Loucy (cell line): ENCODE results near the gene SMAD3.

Experiments used
- H2AFZ ChIP-seq: fragments of 200-600 bp; sonication (generic); 2 replicates; pipeline ENCODE4 v1.6.0; 2016; ENCODE audit warnings: antibody characterized with exemption, mild to moderate bottlenecking, low read length, moderate library complexity
- H3F3A ChIP-seq: fragments of 200-600 bp; 2 replicates; pipeline ENCODE4 v1.6.0; 2016; ENCODE audit warnings: antibody characterized with exemption, low read depth, mild to moderate bottlenecking
- H3K27me3 ChIP-seq: fragments of 200-600 bp; sonication (generic); 2 replicates; pipeline ENCODE4 v1.6.1; 2014; ENCODE audit warnings: low read length, mild to moderate bottlenecking; ENCODE audit not compliant: insufficient read depth, poor library complexity, severe bottlenecking
- H3K36me3 ChIP-seq: fragments of 200-600 bp; sonication (generic); 2 replicates; pipeline ENCODE4 v1.6.1; 2016; ENCODE audit warnings: low read length; ENCODE audit not compliant: insufficient read depth
- H3K4me1 ChIP-seq: fragments of 200-600 bp; sonication (generic); 2 replicates; pipeline ENCODE4 v1.5.1; 2014; ENCODE audit warnings: low read length, mild to moderate bottlenecking; ENCODE audit not compliant: insufficient read depth, poor library complexity, severe bottlenecking
- H3K4me2 ChIP-seq: fragments of 200-600 bp; sonication (generic); 2 replicates; pipeline ENCODE4 v1.6.0; 2014; ENCODE audit warnings: antibody characterized with exemption, low read length, low read depth, mild to moderate bottlenecking; ENCODE audit not compliant: poor library complexity, severe bottlenecking
- H3K4me3 ChIP-seq: fragments of 200-600 bp; sonication (generic); 2 replicates; pipeline ENCODE4 v1.5.1; 2014; ENCODE audit warnings: low read length, mild to moderate bottlenecking, mixed read lengths; ENCODE audit not compliant: poor library complexity, severe bottlenecking
- H3K79me2 ChIP-seq: fragments of 200-600 bp; sonication (generic); 2 replicates; pipeline ENCODE4 v1.6.1; 2014; ENCODE audit warnings: low read length; ENCODE audit not compliant: insufficient read depth
- H3K9ac ChIP-seq: fragments of 200-600 bp; sonication (generic); 2 replicates; pipeline ENCODE4 v1.6.0; 2014; ENCODE audit warnings: mild to moderate bottlenecking, low read depth, low read length, moderate library complexity; ENCODE audit not compliant: poor library complexity, severe bottlenecking
- H3K9me2 ChIP-seq: fragments of 200-600 bp; sonication (generic); replicated peaks from 2 replicates; pipeline ENCODE4 v1.6.1; 2016; ENCODE audit warnings: low read depth, low read length, mixed read lengths
- H3K9me3 ChIP-seq: fragments of 200-600 bp; sonication (generic); 2 replicates; pipeline ENCODE4 v1.6.1; 2014; ENCODE audit warnings: mild to moderate bottlenecking, antibody characterized with exemption, low read length, low read depth; ENCODE audit not compliant: insufficient read depth
- H4K20me1 ChIP-seq: fragments of 200-600 bp; sonication (generic); 2 replicates; pipeline ENCODE4 v1.6.0; 2014; ENCODE audit warnings: antibody characterized with exemption, low read length, mild to moderate bottlenecking; ENCODE audit not compliant: insufficient read depth, poor library complexity, severe bottlenecking
- EZH2phosphoT487 ChIP-seq: fragments of 200-600 bp; IDR thresholded peaks from 2 replicates; pipeline ENCODE4 v1.6.1; 2018; ENCODE audit warnings: antibody characterized with exemption, mild to moderate bottlenecking, moderate library complexity, borderline replicate concordance
- TF ChIP-seq, protein P1 (sequence below): fragments of 200-600 bp; sonication (generic); conservative IDR thresholded peaks from 2 replicates; pipeline ENCODE4 v1.5.1; 2014; ENCODE audit warnings: mild to moderate bottlenecking, antibody characterized with exemption, low read length

The SMAD3 gene

DNA sequence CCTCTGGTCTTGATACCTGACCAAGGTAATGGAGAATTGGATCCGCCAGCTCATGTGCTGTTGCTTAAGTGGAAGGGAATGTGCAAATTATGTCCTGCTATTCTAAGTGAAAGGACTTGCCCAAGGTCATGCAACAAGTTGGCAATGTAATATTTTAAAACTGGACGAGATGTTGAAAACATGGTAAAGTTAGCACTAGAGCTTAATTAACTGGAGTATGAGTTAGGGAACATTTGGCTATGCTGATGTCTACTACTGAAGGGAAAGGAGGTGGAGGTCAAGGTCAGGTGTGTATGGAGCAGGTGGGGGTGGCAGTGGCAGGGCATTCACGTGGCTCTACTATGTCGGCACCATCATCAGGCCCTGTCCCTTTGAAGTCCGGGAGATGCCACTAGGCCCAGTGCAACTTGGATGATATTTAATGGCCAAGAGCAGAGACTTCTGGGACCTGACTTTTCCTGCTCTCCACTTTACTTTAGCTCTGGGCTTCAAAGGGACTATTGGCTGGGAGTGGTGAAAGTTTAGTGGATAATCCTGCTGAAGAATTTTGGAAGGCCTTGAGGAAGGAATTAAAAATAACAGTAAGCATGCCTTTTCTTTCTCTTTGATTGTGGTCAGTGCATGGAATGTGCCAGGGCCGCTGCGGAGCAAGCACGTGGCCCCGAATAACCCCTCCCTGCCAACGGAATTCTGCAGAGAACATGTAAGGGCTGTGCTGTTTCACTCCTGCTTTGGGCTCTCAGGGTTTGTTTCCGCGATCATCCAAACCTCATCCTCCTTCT, 14.9 kb downstream of the SMAD3 start:
- H3K9ac ChIP-seq = peak overlapping the region; percentile 72
- TF ChIP-seq, protein P1, sequence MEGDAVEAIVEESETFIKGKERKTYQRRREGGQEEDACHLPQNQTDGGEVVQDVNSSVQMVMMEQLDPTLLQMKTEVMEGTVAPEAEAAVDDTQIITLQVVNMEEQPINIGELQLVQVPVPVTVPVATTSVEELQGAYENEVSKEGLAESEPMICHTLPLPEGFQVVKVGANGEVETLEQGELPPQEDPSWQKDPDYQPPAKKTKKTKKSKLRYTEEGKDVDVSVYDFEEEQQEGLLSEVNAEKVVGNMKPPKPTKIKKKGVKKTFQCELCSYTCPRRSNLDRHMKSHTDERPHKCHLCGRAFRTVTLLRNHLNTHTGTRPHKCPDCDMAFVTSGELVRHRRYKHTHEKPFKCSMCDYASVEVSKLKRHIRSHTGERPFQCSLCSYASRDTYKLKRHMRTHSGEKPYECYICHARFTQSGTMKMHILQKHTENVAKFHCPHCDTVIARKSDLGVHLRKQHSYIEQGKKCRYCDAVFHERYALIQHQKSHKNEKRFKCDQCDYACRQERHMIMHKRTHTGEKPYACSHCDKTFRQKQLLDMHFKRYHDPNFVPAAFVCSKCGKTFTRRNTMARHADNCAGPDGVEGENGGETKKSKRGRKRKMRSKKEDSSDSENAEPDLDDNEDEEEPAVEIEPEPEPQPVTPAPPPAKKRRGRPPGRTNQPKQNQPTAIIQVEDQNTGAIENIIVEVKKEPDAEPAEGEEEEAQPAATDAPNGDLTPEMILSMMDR = no peak
- TF ChIP-seq EZH2phosphoT487 = no peak
- H3F3A ChIP-seq = peaks cover 3% of the 10 kb centered on the region
- H2AFZ ChIP-seq = no peak overlapping the region
- peaks cover 32% of the 10 kb centered on the region for H4K20me1 ChIP-seq
- no peaks in the 10 kb centered on the region for H3K9me2 ChIP-seq
- H3K27me3 ChIP-seq = no peaks in the 10 kb centered on the region
- H3K79me2 ChIP-seq = peaks cover 100% of the 10 kb centered on the region
- no peaks in the 10 kb centered on the region for H3K9me3 ChIP-seq
- peak overlapping the region; percentile 89 for H3K4me2 ChIP-seq
- H3K36me3 ChIP-seq = no peaks in the 10 kb centered on the region
- H3K4me3 ChIP-seq = peak overlapping the region; percentile 23
- H3K4me1 ChIP-seq = peaks cover 90% of the 10 kb centered on the region

DNA sequence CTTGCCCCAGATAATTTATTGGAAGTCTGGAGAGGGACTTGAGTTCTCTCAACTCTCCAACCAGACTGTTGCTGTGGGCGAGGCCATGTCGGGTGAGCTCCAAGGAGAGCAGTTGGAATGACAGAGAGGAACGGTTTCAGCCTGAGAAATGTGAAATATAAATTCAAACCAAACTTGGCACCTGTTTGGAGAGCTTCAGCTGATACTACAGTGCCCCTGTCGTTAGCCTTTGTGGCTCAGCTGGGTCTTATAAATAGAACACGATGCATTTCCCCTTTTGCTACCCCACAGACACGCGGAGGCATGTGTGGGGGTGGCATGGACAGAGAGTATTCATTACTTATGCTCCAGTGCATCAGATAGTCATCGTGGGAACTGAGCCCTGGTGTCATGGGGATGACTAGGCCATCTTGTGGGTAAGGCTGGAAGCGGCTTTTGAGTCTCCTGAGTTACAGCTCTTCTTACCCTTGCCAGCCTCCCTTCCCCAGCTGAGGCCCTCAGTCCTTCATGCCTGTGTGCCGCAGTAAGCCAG, 15.6 kb downstream of the SMAD3 start:
- Histone ChIP-seq H3K9me2 (no peaks in the 10 kb centered on the region), H2AFZ (no peak overlapping the region), H3K4me2 (peak overlapping the region; percentile 89), H3K9ac (peak overlapping the region; percentile 72), H4K20me1 (peaks cover 28% of the 10 kb centered on the region), H3K4me1 (peaks cover 92% of the 10 kb centered on the region), H3K9me3 (no peaks in the 10 kb centered on the region), H3K4me3 (peak overlapping the region; percentile 23), H3K79me2 (peaks cover 100% of the 10 kb centered on the region), H3K27me3 (no peaks in the 10 kb centered on the region), H3K36me3 (no peaks in the 10 kb centered on the region), H3F3A (peaks cover 3% of the 10 kb centered on the region)
- no peak for TF ChIP-seq EZH2phosphoT487
- TF ChIP-seq, protein P1 = peak; percentile 59

DNA sequence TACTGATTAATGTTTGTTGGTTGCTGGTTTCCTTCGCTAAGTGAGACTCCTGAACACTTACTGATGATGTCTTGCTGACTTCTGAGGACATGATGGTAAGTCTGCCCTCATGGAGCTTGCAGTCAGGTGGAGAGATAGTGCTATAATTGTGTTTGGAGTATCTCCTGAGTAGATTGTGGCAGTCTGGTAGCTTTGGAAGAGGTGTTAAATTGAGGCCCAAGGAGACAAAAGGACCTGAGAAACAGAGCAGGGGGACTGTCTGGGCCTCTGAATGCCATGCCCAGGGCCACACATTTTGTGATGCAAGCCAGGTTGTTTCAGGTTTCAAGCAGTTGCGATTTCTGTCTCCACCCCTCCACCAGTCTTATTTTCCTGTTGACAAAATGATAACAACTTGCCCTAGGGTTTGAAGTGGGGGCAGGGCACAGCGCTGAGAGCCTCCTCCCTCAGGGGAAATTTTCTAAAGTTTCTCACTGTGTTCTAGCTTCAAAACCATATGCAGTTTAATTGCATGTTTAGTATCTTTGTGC, 16.7 kb downstream of the SMAD3 start:
- H3K9me2 ChIP-seq = no peaks in the 10 kb centered on the region
- peaks cover 3% of the 10 kb centered on the region for H3F3A ChIP-seq
- no peaks in the 10 kb centered on the region for H3K27me3 ChIP-seq
- H3K36me3 ChIP-seq = no peaks in the 10 kb centered on the region
- H3K9ac ChIP-seq = peak overlapping the region; percentile 72
- peaks cover 92% of the 10 kb centered on the region for H3K4me1 ChIP-seq
- H3K4me3 ChIP-seq = peak overlapping the region; percentile 56
- H3K79me2 ChIP-seq = peaks cover 100% of the 10 kb centered on the region
- peaks cover 20% of the 10 kb centered on the region for H4K20me1 ChIP-seq
- no peaks in the 10 kb centered on the region for H3K9me3 ChIP-seq
- TF ChIP-seq, protein P1 = no peak
- no peak for TF ChIP-seq EZH2phosphoT487
- H3K4me2 ChIP-seq = peak overlapping the region; percentile 89
- no peak overlapping the region for H2AFZ ChIP-seq
